ENCODE data around the gene JARID2. TPM values are rescaled to one million over a fixed set of nuclear protein-coding genes. Genes with fewer than 3 reads are reported as not detected.

The JARID2 gene
- total and polyA plus RNA-seq, 2 of the 8 experiments (the other 6 are each of a cell fraction or from before 2014, with no cell fraction given) = 60.1 to 239 TPM

GRCh38 chr6:15410752-15411151 lies 164.9 kb downstream of the JARID2 start:
- Histone ChIP-seq H3K4me2 (ENCODE audit: insufficient read depth in 1 of 2, low read depth in 2 of 2, low read length in 2 of 2) (no peak overlapping the region), H3K27me3 (replicated peaks in 1 of 4; ENCODE audit: control insufficient read depth in 3 of 4, extremely low read depth in 1 of 4, insufficient read depth in 3 of 4, low read length in 3 of 4) (no peaks in the 10 kb centered on the region), H3K79me2 (ENCODE audit: control insufficient read depth in 1 of 2, insufficient read depth in 2 of 2, low read length in 2 of 2) (peaks cover 34 to 94% of the 10 kb centered on the region in 2 experiments; a peak in 3 of 4 replicates), H3K4me1 (replicated peaks in 1 of 4; ENCODE audit: control insufficient read depth in 3 of 4, insufficient read depth in 4 of 4, low read length in 3 of 4) (peaks cover 0 to 18% (median 4%) of the 10 kb centered on the region in 4 experiments; a peak in 5 of 7 replicates), H4K8ac (ENCODE audit: extremely low read depth, insufficient read depth, low read length) (no peak overlapping the region), H2BK12ac (ENCODE audit: low read depth, low read length) (no peak overlapping the region), H2BK5ac (ENCODE audit: low read depth, low read length) (no peak overlapping the region), H4K5ac (ENCODE audit: insufficient read length, low read depth, low read length) (no peak overlapping the region), H4K91ac (replicated peaks; ENCODE audit: insufficient read length, low read length) (no peak overlapping the region), H3K18ac (ENCODE audit: extremely low read depth, low read length) (no peak overlapping the region), H3K4ac (replicated peaks; ENCODE audit: insufficient read length, low read depth, low read length) (no peak overlapping the region), H4K20me1 (replicated peaks in 1 of 2; ENCODE audit: control insufficient read depth in 1 of 2, insufficient read depth in 2 of 2, low read length in 2 of 2) (peaks cover 28 to 38% of the 10 kb centered on the region in 2 experiments), H3K79me1 (ENCODE audit: low read depth, low read length) (peaks cover 6% of the 10 kb centered on the region), H3K23me2 (ENCODE audit: low read depth, low read length) (no peaks in the 10 kb centered on the region), H2BK120ac (replicated peaks; ENCODE audit: low read depth, low read length) (no peak overlapping the region), H3K9me3 (ENCODE audit: insufficient read depth in 2 of 2, low read depth in 1 of 2, low read length in 1 of 2) (peaks cover 0 to 9% of the 10 kb centered on the region in 2 experiments; a peak in 2 of 4 replicates), H3K36me3 (ENCODE audit: control insufficient read depth in 2 of 4, insufficient read depth in 4 of 4, low read length in 3 of 4) (peaks cover 0 to 38% (median 12%) of the 10 kb centered on the region in 4 experiments; a peak in 5 of 8 replicates), H2AFZ (ENCODE audit: low read length) (no peak overlapping the region), H3K9ac (replicated peaks in 1 of 4; ENCODE audit: extremely low read depth in 1 of 4, low read depth in 3 of 4, low read length in 3 of 4) (no peak overlapping the region), H2BK20ac (ENCODE audit: low read length) (no peak overlapping the region), H3K4me3 (ENCODE audit: extremely low read depth in 1 of 4, insufficient read depth in 2 of 4, low read depth in 3 of 4, low read length in 4 of 4) (no peak overlapping the region), H3K23ac (ENCODE audit: insufficient read length) (no peak overlapping the region), H3K27ac (ENCODE audit: low read depth, low read length) (no peak overlapping the region), H2AK5ac (ENCODE audit: low read depth, low read length) (no peak overlapping the region), H3K56ac (replicated peaks; ENCODE audit: insufficient read length, low read depth, low read length) (no peak overlapping the region), H2BK15ac (ENCODE audit: low read length) (no peak overlapping the region), H3K14ac (ENCODE audit: insufficient read length) (no peak overlapping the region)
- CTCF ChIA-PET (ENCODE audit: partially characterized antibody) = interaction anchor here (0.6 to 4.4 kb wide), 4 partner anchors 20 to 53 kb away, joined by 3 to 16 read pairs (median 6); no protein-coding TSS in a partner anchor
- POLR2A ChIA-PET (ENCODE audit: partially characterized antibody) = interaction anchor here (1.0 to 2.0 kb wide), 2 partner anchors 16 to 17 kb away, joined by 3 to 5 read pairs; no protein-coding TSS in a partner anchor
- no peak for FAIRE-seq
- WGBS, 2 experiments (ENCODE audit: extremely low coverage in 1 of 2, insufficient coverage in 1 of 2, insufficient read length in 1 of 2, insufficient replicate concordance in 2 of 2, low coverage in 1 of 2, low lambda C conversion rate in 2 of 2, missing lambda C conversion rate in 1 of 2) = 53% methylated on average over 1 of the region's 1 CpG; no CpG with 5 or more reads in 1 of the 2 experiments
- no peak for TF ChIP-seq RXRA (IDR thresholded peaks at IDR 0.05; ENCODE audit: insufficient read depth, low read depth, low read length)
- no peak for TF ChIP-seq RBBP5 (IDR thresholded peaks at IDR 0.05; ENCODE audit: borderline replicate concordance, low read depth, low read length)
- TF ChIP-seq SP1 (IDR thresholded peaks at IDR 0.05; ENCODE audit: low read depth, low read length) = no peak
- TF ChIP-seq SRF (IDR thresholded peaks at IDR 0.05; ENCODE audit: low read depth, low read length) = no peak
- TF ChIP-seq TAF1 (IDR thresholded peaks at IDR 0.05; ENCODE audit: low read depth, low read length) = no peak
- TF ChIP-seq MAFK (IDR thresholded peaks at IDR 0.05; ENCODE audit: low read depth, low read length) = no peak
- no peak for TF ChIP-seq CEBPB (IDR thresholded peaks at IDR 0.05; ENCODE audit: low read depth, low read length)
- no peak for TF ChIP-seq EP300 (IDR thresholded peaks at IDR 0.05; ENCODE audit: borderline replicate concordance in 1 of 2, low read depth in 2 of 2, low read length in 2 of 2)
- TF ChIP-seq RAD21 (IDR thresholded peaks at IDR 0.05 in 1 of 2, conservative IDR thresholded peaks at IDR 0.05 in 1 of 2; ENCODE audit: low read depth in 2 of 2, low read length in 2 of 2) = no peak
- no peak for TF ChIP-seq SUZ12 (IDR thresholded peaks at IDR 0.05; ENCODE audit: low read length)
- no peak for DNase-seq (ENCODE audit: low read depth in 1 of 2, low spot score in 2 of 2)
